Liver (tissue), 3 donors: Measurements from ENCODE around the gene TMPRSS5.

Experiments used
- EGR1 ChIP-seq, 2 donors: IDR thresholded peaks; 2 replicates each; pipeline ENCODE4 v1.6.1; 2016 to 2018; ENCODE audit warnings: antibody characterized with exemption in 2 of 2, low read depth in 2 of 2
- FOXA1 ChIP-seq: IDR thresholded peaks from 2 replicates; pipeline ENCODE4 v1.6.1; 2016; ENCODE audit warnings: antibody characterized with exemption
- HNF4G ChIP-seq: IDR thresholded peaks from 2 replicates; pipeline ENCODE4 v1.6.1; 2016; ENCODE audit warnings: antibody characterized with exemption
- JUND ChIP-seq, 2 donors: IDR thresholded peaks; 2 replicates each; pipeline ENCODE4 v1.6.1; 2016; ENCODE audit warnings: antibody characterized with exemption in 2 of 2
- RAD21 ChIP-seq, 2 donors: IDR thresholded peaks; 2 replicates each; pipeline ENCODE4 v1.6.1; 2016; ENCODE audit warnings: antibody characterized with exemption in 2 of 2, mild to moderate bottlenecking in 2 of 2
- TAF1 ChIP-seq: conservative IDR thresholded peaks from 2 replicates; pipeline ENCODE4 v1.6.1; 2016; ENCODE audit warnings: antibody characterized with exemption, mild to moderate bottlenecking
- TF ChIP-seq, protein P1 (sequence below): fragments of 150-350 bp; IDR thresholded peaks from 2 replicates; pipeline ENCODE4 v1.5.1; 2017; ENCODE audit warnings: improper control_type of control experiment, low read depth, low read length; ENCODE audit not compliant: missing input control
- TF ChIP-seq, protein P2 (sequence below): IDR thresholded peaks from 2 replicates; pipeline ENCODE4 v1.6.1; 2016; ENCODE audit warnings: antibody characterized with exemption
- TF ChIP-seq, protein P3 (sequence below): IDR thresholded peaks from 2 replicates; pipeline ENCODE4 v1.6.1; 2016; ENCODE audit warnings: antibody characterized with exemption, mild to moderate bottlenecking
- donor health status: healthy.
- donor health status: healthy.

DNA sequence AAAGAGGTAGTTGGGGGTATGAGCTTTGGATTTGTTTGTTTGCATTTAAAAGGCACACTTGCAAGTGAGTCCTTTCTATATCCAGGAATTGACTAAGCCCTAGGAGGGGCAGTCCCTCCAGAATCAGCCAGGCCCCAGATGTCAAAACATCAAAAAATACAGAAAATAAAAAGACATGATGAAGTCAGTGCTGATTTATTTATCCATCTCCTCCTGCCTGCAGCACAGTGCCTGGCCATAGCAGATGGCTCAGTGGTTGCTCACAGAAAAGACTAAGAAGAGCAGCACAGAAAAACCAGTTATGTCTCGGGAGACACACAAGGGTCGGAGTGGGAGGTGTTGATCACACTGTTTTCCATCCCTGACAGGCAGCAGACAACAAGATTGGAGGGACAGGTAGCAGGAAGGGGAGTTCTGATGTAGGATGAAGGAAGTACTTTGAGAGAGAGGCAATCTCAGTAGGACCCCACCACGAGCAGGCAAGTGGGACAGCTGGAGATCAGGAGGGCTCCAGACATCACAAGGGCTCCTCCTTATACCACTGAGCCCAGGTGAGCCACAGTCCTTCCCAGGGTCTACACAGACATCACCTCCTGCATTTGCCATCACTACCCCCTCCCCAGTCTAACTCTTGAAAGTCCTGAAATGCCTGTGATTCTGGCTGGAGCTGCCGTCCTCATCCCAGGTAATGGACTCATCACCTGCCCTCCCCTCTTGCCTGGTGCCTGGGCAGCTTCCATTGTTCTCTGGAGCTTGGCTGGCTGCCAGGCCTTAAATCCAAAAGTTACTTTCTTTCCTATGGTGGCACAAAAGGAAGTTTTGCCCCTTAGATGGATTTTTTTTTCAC, 32.3 kb downstream of the TMPRSS5 start:
- TF ChIP-seq HNF4G (no peak), JUND (IDR thresholded peaks at IDR 0.05) (no peak), TAF1 (no peak), EGR1 (IDR thresholded peaks at IDR 0.05; ENCODE audit: low read depth in 2 of 2) (no peak), RAD21 (IDR thresholded peaks at IDR 0.05) (no peak), FOXA1 (no peak)
- TF ChIP-seq, protein P1, sequence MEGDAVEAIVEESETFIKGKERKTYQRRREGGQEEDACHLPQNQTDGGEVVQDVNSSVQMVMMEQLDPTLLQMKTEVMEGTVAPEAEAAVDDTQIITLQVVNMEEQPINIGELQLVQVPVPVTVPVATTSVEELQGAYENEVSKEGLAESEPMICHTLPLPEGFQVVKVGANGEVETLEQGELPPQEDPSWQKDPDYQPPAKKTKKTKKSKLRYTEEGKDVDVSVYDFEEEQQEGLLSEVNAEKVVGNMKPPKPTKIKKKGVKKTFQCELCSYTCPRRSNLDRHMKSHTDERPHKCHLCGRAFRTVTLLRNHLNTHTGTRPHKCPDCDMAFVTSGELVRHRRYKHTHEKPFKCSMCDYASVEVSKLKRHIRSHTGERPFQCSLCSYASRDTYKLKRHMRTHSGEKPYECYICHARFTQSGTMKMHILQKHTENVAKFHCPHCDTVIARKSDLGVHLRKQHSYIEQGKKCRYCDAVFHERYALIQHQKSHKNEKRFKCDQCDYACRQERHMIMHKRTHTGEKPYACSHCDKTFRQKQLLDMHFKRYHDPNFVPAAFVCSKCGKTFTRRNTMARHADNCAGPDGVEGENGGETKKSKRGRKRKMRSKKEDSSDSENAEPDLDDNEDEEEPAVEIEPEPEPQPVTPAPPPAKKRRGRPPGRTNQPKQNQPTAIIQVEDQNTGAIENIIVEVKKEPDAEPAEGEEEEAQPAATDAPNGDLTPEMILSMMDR = no peak
- TF ChIP-seq, protein P2, sequence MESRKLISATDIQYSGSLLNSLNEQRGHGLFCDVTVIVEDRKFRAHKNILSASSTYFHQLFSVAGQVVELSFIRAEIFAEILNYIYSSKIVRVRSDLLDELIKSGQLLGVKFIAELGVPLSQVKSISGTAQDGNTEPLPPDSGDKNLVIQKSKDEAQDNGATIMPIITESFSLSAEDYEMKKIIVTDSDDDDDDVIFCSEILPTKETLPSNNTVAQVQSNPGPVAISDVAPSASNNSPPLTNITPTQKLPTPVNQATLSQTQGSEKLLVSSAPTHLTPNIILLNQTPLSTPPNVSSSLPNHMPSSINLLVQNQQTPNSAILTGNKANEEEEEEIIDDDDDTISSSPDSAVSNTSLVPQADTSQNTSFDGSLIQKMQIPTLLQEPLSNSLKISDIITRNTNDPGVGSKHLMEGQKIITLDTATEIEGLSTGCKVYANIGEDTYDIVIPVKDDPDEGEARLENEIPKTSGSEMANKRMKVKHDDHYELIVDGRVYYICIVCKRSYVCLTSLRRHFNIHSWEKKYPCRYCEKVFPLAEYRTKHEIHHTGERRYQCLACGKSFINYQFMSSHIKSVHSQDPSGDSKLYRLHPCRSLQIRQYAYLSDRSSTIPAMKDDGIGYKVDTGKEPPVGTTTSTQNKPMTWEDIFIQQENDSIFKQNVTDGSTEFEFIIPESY = no peak
- TF ChIP-seq, protein P3, sequence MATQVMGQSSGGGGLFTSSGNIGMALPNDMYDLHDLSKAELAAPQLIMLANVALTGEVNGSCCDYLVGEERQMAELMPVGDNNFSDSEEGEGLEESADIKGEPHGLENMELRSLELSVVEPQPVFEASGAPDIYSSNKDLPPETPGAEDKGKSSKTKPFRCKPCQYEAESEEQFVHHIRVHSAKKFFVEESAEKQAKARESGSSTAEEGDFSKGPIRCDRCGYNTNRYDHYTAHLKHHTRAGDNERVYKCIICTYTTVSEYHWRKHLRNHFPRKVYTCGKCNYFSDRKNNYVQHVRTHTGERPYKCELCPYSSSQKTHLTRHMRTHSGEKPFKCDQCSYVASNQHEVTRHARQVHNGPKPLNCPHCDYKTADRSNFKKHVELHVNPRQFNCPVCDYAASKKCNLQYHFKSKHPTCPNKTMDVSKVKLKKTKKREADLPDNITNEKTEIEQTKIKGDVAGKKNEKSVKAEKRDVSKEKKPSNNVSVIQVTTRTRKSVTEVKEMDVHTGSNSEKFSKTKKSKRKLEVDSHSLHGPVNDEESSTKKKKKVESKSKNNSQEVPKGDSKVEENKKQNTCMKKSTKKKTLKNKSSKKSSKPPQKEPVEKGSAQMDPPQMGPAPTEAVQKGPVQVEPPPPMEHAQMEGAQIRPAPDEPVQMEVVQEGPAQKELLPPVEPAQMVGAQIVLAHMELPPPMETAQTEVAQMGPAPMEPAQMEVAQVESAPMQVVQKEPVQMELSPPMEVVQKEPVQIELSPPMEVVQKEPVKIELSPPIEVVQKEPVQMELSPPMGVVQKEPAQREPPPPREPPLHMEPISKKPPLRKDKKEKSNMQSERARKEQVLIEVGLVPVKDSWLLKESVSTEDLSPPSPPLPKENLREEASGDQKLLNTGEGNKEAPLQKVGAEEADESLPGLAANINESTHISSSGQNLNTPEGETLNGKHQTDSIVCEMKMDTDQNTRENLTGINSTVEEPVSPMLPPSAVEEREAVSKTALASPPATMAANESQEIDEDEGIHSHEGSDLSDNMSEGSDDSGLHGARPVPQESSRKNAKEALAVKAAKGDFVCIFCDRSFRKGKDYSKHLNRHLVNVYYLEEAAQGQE = no peak
